Rectal smooth muscle tissue (tissue), 1 donor: Measurements from ENCODE around the gene PCCA.
"Not testable (repeated sequence)": the region's sequence is repeated elsewhere in the genome, so short reads cannot be mapped to it uniquely, and the experiment has no call there.

ENCODE experiments used
- H3K27ac ChIP-seq: one replicate; pipeline ENCODE4 v1.7.0; 2013; ENCODE audit warnings: low read depth, low read length, inconsistent platforms
- H3K27me3 ChIP-seq: one replicate; pipeline ENCODE4 v1.7.0; 2013; ENCODE audit warnings: low read length; ENCODE audit not compliant: control insufficient read depth, insufficient read depth
- H3K36me3 ChIP-seq: one replicate; pipeline ENCODE4 v1.7.0; 2013; ENCODE audit warnings: low read length; ENCODE audit not compliant: control insufficient read depth, insufficient read depth
- H3K4me1 ChIP-seq: one replicate; pipeline ENCODE4 v1.7.0; 2013; ENCODE audit warnings: low read length; ENCODE audit not compliant: control insufficient read depth, insufficient read depth
- H3K4me3 ChIP-seq: one replicate; pipeline ENCODE4 v1.7.0; 2013; ENCODE audit warnings: low read length
- H3K9ac ChIP-seq: one replicate; pipeline ENCODE4 v1.7.0; 2013; ENCODE audit warnings: low read length

The PCCA gene

DNA sequence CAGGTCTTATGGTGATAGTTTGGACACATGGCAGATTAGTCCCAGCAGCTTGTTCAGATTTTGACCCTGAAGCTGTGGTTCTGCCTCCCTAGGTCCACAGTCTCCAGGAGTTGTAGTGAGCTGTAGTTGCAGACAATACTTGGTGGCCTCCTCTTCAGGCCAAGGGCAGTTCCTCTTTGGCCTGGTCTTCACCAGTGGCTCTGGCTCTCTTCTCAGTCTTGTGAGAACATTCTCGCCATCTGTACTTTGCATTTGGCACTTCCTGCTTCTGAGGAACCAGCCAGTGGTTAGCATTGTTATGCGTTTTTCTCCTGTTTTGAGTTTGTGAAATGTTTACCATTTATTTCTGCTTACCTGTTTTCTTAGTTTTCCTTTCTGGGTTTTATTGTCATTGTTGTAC, 40.7 kb downstream of the PCCA start:
- Histone ChIP-seq H3K27ac (no peak overlapping the region), H3K4me1 (no peaks in the 10 kb centered on the region), H3K36me3 (no peaks in the 10 kb centered on the region), H3K27me3 (no peaks in the 10 kb centered on the region), H3K9ac (no peak overlapping the region), H3K4me3 (no peak overlapping the region)

DNA sequence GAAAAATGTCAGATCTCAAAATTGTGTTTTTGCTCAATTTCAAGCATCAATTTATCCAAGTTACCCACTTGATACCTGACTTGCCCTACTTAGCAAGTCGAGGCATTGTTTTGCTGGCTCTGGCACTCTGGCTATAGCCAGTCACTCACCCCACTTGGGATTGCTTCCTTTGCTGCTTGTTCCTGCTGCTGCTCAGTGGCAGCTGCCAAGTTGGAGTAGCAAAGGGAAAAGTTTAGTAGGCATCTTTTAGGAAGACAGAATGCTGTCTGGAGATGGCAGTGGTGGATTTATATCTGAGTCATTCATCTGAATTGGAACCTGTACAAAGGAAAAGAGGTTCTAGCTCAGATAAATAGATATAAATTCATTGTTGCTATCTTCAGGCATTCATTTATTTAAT, 41.2 kb downstream of the PCCA start:
- no peak overlapping the region for H3K27ac ChIP-seq
- no peaks in the 10 kb centered on the region for H3K36me3 ChIP-seq
- no peak overlapping the region for H3K4me3 ChIP-seq
- H3K4me1 ChIP-seq = no peaks in the 10 kb centered on the region
- H3K9ac ChIP-seq = no peak overlapping the region
- no peaks in the 10 kb centered on the region for H3K27me3 ChIP-seq

DNA sequence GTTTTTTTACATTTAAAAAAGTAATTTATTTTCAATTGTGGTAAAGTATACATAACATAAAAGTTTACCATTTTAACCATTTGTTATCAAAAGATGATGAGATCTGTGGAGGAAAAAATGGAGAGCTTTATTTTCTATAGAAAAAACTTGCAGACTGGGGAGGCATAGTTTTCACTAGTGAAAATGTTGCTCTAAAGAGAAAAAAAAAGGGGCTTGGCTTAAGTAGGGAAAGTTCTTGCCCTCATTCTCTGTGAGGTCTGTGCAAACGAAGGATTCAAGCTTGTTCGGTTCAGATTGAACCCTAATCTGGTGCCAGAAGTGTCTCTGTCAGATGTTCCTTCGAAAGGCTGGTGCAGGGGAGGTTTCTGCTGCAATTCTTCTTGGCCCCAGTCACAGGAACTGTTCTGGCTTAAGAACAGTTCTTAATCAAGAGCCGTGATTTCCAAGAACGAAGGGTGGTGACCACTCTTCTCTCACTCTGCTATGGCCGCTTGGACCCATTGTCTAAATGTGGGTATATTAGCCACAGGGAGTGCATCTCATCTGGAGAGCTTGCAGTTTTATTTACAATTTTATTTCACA, 42.1 kb downstream of the PCCA start:
- Histone ChIP-seq H3K27ac (no peak overlapping the region), H3K27me3 (no peaks in the 10 kb centered on the region), H3K4me3 (no peak overlapping the region), H3K4me1 (no peaks in the 10 kb centered on the region), H3K9ac (no peak overlapping the region), H3K36me3 (no peaks in the 10 kb centered on the region)

DNA sequence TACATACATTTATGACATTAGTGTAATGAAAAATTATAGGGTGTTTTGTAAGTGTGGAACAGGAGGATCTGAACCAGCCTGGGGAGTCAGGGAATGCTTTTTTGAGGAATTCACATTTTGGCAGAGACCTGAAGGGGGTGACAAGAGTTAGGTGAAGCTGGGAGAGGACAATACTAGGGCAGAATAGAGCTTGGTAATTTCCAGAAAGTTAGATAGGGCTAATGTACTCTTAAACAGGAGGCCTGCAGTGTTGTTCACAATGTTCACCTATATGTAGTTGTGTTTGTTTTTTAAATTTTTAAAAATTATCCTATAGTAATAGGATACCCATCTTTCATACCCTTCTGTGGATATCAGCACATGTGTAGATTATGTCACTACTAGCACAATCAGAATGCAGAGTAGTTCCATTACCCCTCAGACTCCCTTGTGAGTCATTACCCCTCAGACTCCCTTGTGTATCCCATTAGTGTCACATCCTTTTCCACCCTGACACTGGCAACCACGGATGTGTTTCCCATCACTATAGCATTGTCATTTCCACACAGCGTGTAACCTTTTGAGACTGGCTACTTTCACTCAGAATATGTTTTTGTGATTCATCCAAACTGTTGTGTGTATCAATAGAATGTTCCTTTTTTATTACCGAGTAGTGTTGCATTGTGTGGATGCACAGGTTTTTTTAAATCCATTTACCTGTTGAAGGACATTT, 43.1 kb downstream of the PCCA start:
- Histone ChIP-seq H3K9ac (no peak overlapping the region), H3K4me1 (no peaks in the 10 kb centered on the region), H3K27ac (no peak overlapping the region), H3K4me3 (no peak overlapping the region), H3K36me3 (no peaks in the 10 kb centered on the region), H3K27me3 (no peaks in the 10 kb centered on the region)

DNA sequence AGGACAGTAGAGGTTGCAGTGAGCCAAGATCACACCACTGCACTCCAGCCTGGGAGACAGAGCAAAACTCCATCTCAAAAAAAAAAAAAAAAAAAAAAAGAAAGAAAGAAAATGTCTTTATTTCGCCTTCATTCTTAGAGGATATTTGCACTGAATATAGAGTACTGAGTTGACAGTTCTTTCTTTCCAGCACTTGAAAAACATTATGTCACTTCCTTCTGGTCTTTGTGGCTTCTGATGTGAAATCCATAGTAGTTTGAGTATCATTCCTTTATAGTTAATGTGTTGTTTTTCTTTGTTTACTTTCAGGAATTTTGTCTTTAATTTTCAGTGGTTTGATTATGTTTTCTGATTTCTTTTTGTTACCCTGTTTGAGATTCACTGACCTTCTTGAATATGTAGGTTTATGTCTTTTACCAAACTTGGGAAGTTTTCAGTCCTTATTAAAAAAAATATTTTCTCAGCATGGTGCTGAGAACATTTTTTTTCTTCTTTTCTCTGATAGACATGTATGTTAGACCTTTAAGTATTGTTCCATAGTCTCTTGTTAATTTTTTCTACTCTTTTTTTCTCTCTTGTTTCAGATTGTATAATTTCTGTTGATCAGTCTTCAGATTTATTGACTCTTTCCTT, 50.1 kb downstream of the PCCA start:
- Histone ChIP-seq H3K36me3 (no peaks in the 10 kb centered on the region), H3K4me1 (no peaks in the 10 kb centered on the region), H3K27ac (no peak overlapping the region), H3K9ac (no peak overlapping the region), H3K27me3 (no peaks in the 10 kb centered on the region), H3K4me3 (no peak overlapping the region)

DNA sequence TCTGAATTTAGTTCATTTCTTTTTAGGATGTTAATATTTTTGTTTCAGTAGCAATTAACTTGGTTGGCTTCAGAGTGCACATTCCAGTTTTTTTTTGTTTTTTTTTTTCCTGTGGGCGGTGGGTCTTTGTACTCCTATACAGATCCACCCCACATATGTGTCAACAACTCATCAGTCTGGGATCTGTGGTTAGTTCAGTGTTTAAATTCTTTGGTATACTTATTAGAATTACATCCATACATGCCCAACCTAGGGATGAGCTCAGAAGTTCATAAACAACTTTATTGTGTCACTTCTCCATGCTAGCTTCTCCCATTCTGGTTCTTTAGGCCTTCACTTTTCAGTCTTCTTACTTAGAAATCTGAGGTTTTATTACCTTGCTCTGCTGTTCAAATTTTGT, 50.9 kb downstream of the PCCA start:
- no peaks in the 10 kb centered on the region for H3K36me3 ChIP-seq
- no peak overlapping the region for H3K27ac ChIP-seq
- H3K27me3 ChIP-seq = no peaks in the 10 kb centered on the region
- no peak overlapping the region for H3K4me3 ChIP-seq
- H3K9ac ChIP-seq = no peak overlapping the region
- no peaks in the 10 kb centered on the region for H3K4me1 ChIP-seq

DNA sequence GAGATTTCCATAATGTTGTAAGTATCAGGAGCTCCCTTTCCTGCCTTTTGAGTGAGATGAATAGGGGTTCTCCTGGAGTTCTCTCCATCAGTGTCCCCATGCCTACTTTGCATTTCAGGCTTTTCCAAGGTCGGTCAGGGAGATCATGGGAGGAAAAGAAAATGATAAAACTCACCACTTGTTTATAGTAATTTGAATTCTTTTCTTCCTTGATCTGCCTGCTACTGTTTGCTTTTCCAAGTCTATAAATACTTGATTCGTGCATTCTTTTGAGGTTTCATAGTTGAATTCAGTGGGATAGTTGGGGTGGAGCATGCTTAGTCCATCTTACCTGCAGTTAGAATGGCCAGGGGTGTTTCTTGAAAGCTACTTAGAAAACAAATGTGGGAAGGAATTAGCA, 51.5 kb downstream of the PCCA start:
- Histone ChIP-seq H3K27me3 (no peaks in the 10 kb centered on the region), H3K36me3 (no peaks in the 10 kb centered on the region), H3K4me1 (no peaks in the 10 kb centered on the region), H3K27ac (no peak overlapping the region), H3K4me3 (no peak overlapping the region), H3K9ac (no peak overlapping the region)

DNA sequence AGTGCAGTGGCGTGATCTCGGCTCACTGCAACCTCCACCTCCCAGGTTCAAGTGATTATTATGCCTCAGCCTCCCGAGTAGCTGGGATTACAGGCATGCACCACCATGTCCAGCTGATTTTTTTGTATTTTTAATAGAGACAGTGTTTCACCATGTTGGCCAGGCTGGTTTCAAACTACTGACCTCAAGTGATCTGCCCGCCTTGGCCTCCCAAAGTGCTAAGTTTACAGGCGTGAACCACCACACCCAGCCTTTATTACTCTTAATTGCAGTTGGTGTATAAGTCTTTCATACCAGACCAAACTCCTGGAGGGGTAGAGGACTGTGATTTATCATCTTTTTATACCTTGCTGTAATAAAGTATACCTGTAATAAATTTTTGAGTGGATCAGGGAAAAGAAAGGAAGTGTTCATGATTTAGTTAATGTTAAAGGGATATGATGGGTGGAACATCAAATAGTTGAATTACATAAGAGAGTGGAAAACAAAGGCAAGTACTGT, 52.6 kb downstream of the PCCA start:
- H3K4me1 ChIP-seq, H3K36me3 ChIP-seq, H3K27ac ChIP-seq, H3K9ac ChIP-seq, H3K27me3 ChIP-seq, H3K4me3 ChIP-seq: not testable (repeated sequence)

DNA sequence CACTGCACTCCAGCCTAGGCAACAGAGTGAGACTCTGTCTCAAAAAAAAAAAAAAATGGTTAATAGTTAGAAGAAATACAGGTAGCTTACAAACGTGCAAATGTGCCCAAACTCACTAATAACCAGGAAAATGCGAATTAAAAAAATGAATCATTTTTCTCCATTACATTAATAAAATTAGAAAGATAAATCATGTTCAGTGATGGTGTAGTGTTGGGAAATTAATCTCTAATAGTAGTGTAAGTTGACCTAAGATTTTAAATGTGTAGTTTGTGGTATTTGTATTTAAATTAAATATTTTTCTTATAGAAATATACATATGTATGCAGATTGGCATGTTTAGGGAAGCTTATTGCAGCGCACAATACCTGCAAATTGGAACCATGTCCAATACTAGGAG, 57.6 kb downstream of the PCCA start:
- Histone ChIP-seq H3K4me3 (no peak overlapping the region), H3K27me3 (no peaks in the 10 kb centered on the region), H3K27ac (no peak overlapping the region), H3K4me1 (no peaks in the 10 kb centered on the region), H3K36me3 (no peaks in the 10 kb centered on the region), H3K9ac (no peak overlapping the region)

DNA sequence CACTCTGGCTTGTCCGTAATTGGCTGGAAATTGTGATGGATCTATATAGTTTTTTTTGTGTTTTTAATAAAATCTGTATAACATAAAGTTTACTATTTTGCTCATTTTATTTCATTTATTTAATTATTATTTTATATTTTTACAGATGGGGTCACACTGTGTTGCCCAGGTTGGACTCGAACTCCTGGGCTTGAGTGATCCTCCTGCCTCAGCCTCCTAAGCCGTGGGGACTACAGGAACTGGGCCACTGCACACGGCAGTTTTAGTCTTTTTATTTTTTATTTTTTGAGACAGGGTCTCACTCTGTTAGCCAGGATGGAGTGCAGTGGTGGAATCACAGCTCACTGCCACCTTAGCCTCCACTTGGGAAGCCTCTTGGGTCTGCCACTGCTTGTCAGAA, 58.9 kb downstream of the PCCA start:
- H3K36me3 ChIP-seq = no peaks in the 10 kb centered on the region
- no peak overlapping the region for H3K4me3 ChIP-seq
- no peaks in the 10 kb centered on the region for H3K27me3 ChIP-seq
- no peak overlapping the region for H3K27ac ChIP-seq
- H3K9ac ChIP-seq = no peak overlapping the region
- no peaks in the 10 kb centered on the region for H3K4me1 ChIP-seq

DNA sequence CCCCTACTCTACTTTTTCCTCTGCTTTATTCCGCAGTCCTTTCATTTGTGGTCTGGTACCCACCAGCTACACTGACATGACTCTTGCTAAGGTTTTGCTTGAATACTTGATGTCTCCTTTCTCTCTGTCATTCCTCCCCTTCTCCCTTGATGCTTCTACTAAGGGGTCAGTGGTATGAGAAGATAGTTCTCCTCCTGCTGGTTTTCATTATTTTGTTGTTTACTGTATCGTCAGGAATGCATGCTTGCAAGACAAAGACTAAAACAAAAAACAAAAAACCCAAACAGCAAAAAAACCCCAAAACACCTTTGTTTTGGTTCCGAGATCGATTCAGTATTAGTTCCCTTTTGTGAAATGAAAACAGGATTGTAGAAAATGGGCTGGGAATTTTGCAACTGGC, 59.5 kb downstream of the PCCA start:
- Histone ChIP-seq H3K4me1 (no peaks in the 10 kb centered on the region), H3K9ac (no peak overlapping the region), H3K27ac (no peak overlapping the region), H3K36me3 (no peaks in the 10 kb centered on the region), H3K4me3 (no peak overlapping the region), H3K27me3 (no peaks in the 10 kb centered on the region)

DNA sequence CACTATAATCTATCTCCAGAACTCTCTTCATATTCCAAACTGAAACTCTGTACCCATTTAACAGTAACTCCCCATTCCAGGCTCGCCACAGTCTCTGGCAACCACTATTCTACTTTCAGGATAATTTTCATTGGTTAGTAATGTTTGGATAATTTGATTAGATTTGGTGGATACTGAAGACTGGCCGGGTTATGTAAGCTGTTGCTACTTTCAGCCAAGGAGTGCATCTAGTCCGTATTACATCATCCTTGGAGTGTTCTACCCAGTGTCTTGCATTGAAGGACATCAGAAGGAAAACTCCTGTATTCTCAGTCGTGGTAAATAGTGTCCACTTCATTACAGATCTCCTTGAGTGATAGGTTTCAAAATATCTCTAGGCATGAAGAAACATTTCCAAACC, 60.5 kb downstream of the PCCA start:
- H3K27me3 ChIP-seq = no peaks in the 10 kb centered on the region
- H3K4me3 ChIP-seq = no peak overlapping the region
- no peak overlapping the region for H3K9ac ChIP-seq
- H3K27ac ChIP-seq = no peak overlapping the region
- H3K4me1 ChIP-seq = no peaks in the 10 kb centered on the region
- H3K36me3 ChIP-seq = no peaks in the 10 kb centered on the region

DNA sequence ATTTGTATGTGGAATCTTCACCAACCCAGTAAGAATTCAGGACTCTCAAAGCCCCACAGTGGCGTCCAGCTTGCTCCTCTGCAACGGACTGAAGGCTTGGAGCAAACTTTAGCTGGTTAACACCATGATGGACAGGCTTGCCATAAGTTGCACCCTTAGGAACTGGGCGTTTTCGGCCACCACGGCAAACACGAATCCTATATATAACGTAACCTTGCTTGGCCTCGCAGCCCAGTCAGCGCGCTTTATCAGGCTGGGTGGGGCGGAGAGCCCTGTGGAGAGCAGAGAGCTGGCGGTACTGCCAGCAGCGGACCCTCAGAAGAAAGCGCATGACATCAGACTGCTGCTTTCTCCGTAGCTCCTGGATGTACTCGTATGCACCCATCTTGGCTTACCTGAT, 61.8 kb downstream of the PCCA start:
- H3K4me1 ChIP-seq, H3K9ac ChIP-seq, H3K4me3 ChIP-seq, H3K27ac ChIP-seq, H3K36me3 ChIP-seq, H3K27me3 ChIP-seq: not testable (repeated sequence)
